BJ (cell line): ENCODE data around the gene NABP1. TPM values are rescaled to one million over a fixed set of nuclear protein-coding genes. Genes with fewer than 3 reads are reported as not detected.
A peak's percentile ranks its signal among the peaks of the same experiment; 100 is the strongest.

Experiments
- CTCF ChIA-PET: fragments of 350-600 bp; formaldehyde crosslinking; extraction: SDS; loops from one replicate; lab custom pipeline; 2021; ENCODE audit warnings: antibody characterized with exemption, inconsistent platforms; lab: Yijun Ruan, JAX
- POLR2A ChIA-PET: fragments of 300-600 bp; sonication (Branson Sonifier 250); formaldehyde crosslinking; extraction: SDS; loops from one replicate; lab custom pipeline; 2021; ENCODE audit warnings: antibody characterized with exemption; lab: Charles Lee
- DNase-seq: peaks from one replicate; pipeline ENCODE4 v3.0.0-alpha.2; 2011; ENCODE audit warnings: low read depth
- H3K27me3 ChIP-seq: 2 replicates; pipeline ENCODE4 v1.6.0; 2011; ENCODE audit warnings: low read length; ENCODE audit not compliant: control insufficient read depth, insufficient read depth
- H3K36me3 ChIP-seq: 2 replicates; pipeline ENCODE4 v1.5.1; 2011; ENCODE audit warnings: low read length; ENCODE audit not compliant: control insufficient read depth, insufficient read depth
- H3K4me3 ChIP-seq: 2 replicates; pipeline ENCODE4 v1.5.1; 2011; ENCODE audit warnings: low read depth, mild to moderate bottlenecking, control low read depth, low read length
- CTCF ChIP-seq: IDR thresholded peaks from 2 replicates; pipeline ENCODE4 v1.5.1; 2011; ENCODE audit warnings: low read depth, mild to moderate bottlenecking, control low read depth, inconsistent platforms, low read length, moderate library complexity; ENCODE audit not compliant: insufficient read depth
- polyA plus RNA-seq: library from polyadenylated mRNA; depleted of rRNA; stranded (reverse); fragments of >200 nt; gene quantifications from 2 replicates; pipeline ENCODE4 v1.2.3, GENCODE V29; 2011

The NABP1 gene
- polyA plus RNA-seq, 1 experiment, result 63.8 TPM

DNA sequence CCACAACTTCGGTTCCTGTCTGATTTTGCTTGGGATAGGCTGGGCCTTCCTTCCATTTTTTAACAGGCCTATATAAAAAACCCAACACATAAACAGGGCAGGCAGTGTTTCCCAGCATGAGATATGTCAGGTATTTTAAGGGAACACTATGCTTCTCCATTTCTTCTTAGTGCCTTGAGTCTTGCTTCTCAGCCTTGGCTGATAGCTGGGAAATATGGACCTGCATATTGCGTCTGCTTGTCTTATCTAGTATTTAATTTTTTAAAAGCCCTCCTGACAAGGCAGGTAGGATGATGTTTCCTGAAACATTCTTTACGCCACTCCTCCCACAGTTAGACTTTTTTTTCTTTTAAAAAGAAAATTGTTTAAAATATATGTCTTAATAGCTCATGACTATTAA is 45.5 kb upstream of the NABP1 start:
- no peaks in the 10 kb centered on the region for H3K27me3 ChIP-seq
- no peaks in the 10 kb centered on the region for H3K36me3 ChIP-seq
- TF ChIP-seq CTCF, result no peak
- POLR2A ChIA-PET, result interaction anchor here (0.7 to 1.2 kb wide), 2 partner anchors 44 to 45 kb away, joined by 4 to 7 read pairs; partner anchors contain the start of gene NABP1
- no peak for DNase-seq
- H3K4me3 ChIP-seq, result no peak overlapping the region
- CTCF ChIA-PET, result no interaction called here

DNA sequence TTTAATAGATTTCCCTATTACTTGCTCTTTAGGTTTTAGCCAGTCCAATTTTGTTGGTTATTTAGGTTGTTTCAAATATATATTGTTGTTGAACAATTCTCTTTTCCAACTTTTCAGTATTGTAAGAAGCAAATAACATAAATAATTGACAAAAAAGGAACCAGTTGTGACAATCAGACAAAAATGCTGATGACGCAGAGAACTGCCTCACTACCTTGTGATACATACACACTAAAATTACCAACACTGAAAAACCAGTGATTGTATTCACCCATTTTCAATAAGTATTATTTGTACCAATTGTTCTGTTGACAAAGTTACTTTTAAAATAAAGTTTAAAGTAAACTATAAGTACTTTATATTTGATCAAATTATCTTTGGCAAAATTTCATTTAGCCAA is 43.1 kb upstream of the NABP1 start:
- Histone ChIP-seq H3K36me3 (no peaks in the 10 kb centered on the region), H3K4me3 (no peak overlapping the region), H3K27me3 (no peaks in the 10 kb centered on the region)
- no peak for DNase-seq
- ChIA-PET POLR2A (no interaction called here), CTCF (no interaction called here)
- TF ChIP-seq CTCF, result no peak

GRCh38 chr2:191635333-191636234 is 42.4 kb upstream of the NABP1 start:
- DNase-seq, result peak; percentile 73
- TF ChIP-seq CTCF, result no peak
- Histone ChIP-seq H3K27me3 (no peaks in the 10 kb centered on the region), H3K4me3 (no peak overlapping the region), H3K36me3 (no peaks in the 10 kb centered on the region)
- POLR2A ChIA-PET, result interaction anchor here (1.1 kb wide), 1 partner anchor 42 kb away, joined by 3 read pairs; the partner anchor contains the start of gene NABP1
- CTCF ChIA-PET, result interaction anchor here (0.7 to 1.1 kb wide), 2 partner anchors 46 to 60 kb away, joined by 3 read pairs; no protein-coding TSS in a partner anchor

- DNase-seq, result no peak
- ChIA-PET CTCF (interaction anchor here (0.7 to 1.1 kb wide), 3 partner anchors 10 to 61 kb away, joined by 3 to 4 read pairs (median 3); no protein-coding TSS in a partner anchor), POLR2A (interaction anchor here (1.1 kb wide), 1 partner anchor 41 kb away, joined by 3 read pairs; the partner anchor contains the start of gene NABP1)
- no peaks in the 10 kb centered on the region for H3K36me3 ChIP-seq
- no peak overlapping the region for H3K4me3 ChIP-seq
- H3K27me3 ChIP-seq, result no peaks in the 10 kb centered on the region
- TF ChIP-seq CTCF, result no peak
Observed at GRCh38 chr2:191636235-191636543, 41.7 kb upstream of the NABP1 start.

- no peak overlapping the region for H3K4me3 ChIP-seq
- POLR2A ChIA-PET, result interaction anchor here (1.1 kb wide), 1 partner anchor 41 kb away, joined by 3 read pairs; the partner anchor contains the start of gene NABP1
- CTCF ChIA-PET, result interaction anchor here (1.0 to 1.1 kb wide), 2 partner anchors 10 to 45 kb away, joined by 3 to 4 read pairs; no protein-coding TSS in a partner anchor
- DNase-seq, result no peak
- TF ChIP-seq CTCF, result no peak
- H3K36me3 ChIP-seq, result no peaks in the 10 kb centered on the region
- H3K27me3 ChIP-seq, result no peaks in the 10 kb centered on the region
Observed at GRCh38 chr2:191636586-191636985, 41.4 kb upstream of the NABP1 start.
